Transverse colon (tissue), 4 donors: ENCODE results near the gene ITGA3. TPM values are rescaled to one million over a fixed set of nuclear protein-coding genes. Genes with fewer than 3 reads are reported as not detected.

Experiments
- DNase-seq: peaks from one replicate; pipeline ENCODE4 v3.0.0-alpha.2; 2019
- H3K27ac ChIP-seq, 4 donors: fragments of 200-600 bp; sonication (generic); 2 replicates each; pipeline ENCODE4 v1.5.1; 2016 to 2018; ENCODE audit warnings: inconsistent platforms in 4 of 4
- H3K27me3 ChIP-seq: fragments of 200-600 bp; sonication (generic); 2 replicates; pipeline ENCODE4 v1.5.1; 2017; ENCODE audit warnings: inconsistent platforms
- H3K36me3 ChIP-seq, 4 donors: fragments of 200-600 bp; sonication (generic); 2 replicates each; pipeline ENCODE4 v1.5.1; 2017 to 2019; ENCODE audit warnings: inconsistent platforms in 4 of 4
- H3K4me1 ChIP-seq, 4 donors: fragments of 200-600 bp; sonication (generic); 2 replicates each; pipeline ENCODE4 v1.5.1; 2017 to 2020; ENCODE audit warnings: inconsistent platforms in 4 of 4
- H3K4me3 ChIP-seq, 4 donors: fragments of 200-600 bp; sonication (generic); 1 replicate in 1 of 4; 2 replicates in 3 of 4; pipeline versions ENCODE4 v1.5.1 to v1.6.1; 2017 to 2019; ENCODE audit warnings: inconsistent platforms in 4 of 4
- H3K9me3 ChIP-seq, 2 donors: fragments of 200-600 bp; sonication (generic); 2 replicates each; pipeline ENCODE4 v1.5.1; 2017 to 2019; ENCODE audit warnings: inconsistent platforms in 2 of 2
- CTCF ChIP-seq, 5 experiments: fragments of 200-600 bp in 3 of 5; fragments of 450-650 bp in 2 of 5; sonication (generic) in 3 of 5; IDR thresholded peaks; 1 replicate in 2 of 5; 2 replicates in 3 of 5; pipeline ENCODE4 v1.5.1; 2016 to 2017; ENCODE audit warnings: antibody characterized with exemption in 5 of 5, inconsistent platforms in 3 of 5, mild to moderate bottlenecking in 2 of 5, moderate library complexity in 1 of 5
- EP300 ChIP-seq: sonication (generic); formaldehyde crosslinking; IDR thresholded peaks from one replicate; pipeline ENCODE4 v1.6.1; 2017; ENCODE audit warnings: antibody characterized with exemption, low read depth
- POLR2A ChIP-seq: fragments of 450-650 bp; IDR thresholded peaks from one replicate; pipeline ENCODE4 v1.6.1; 2016; ENCODE audit warnings: antibody characterized with exemption, mild to moderate bottlenecking, moderate library complexity
- POLR2AphosphoS5 ChIP-seq, 3 donors: sonication (generic); formaldehyde crosslinking; IDR thresholded peaks; one replicate each; pipeline ENCODE4 v1.6.1; 2016; ENCODE audit warnings: antibody characterized with exemption in 3 of 3
- WGBS, 2 donors: methylation state at CpG; one replicate each; pipeline ENCODE4 v1.1.5; 2018; ENCODE audit warnings: low coverage in 1 of 2; 5-methylcytosine and 5-hydroxymethylcytosine counted together
- in situ Hi-C, 4 donors: fragments of 200-750 bp; cut with MboI; loops; one replicate each; pipeline versions ENCODE4 v1.15.0 to v1.15.1; 2017; ENCODE audit warnings: low sequenced_read_pairs in 3 of 4, low pct_ligation_motif_present in 1 of 4, low pct_unique_long_range_greater_than_20kb in 1 of 4
- intact Hi-C: fragments of 100-400 bp; cut with DNase I; formaldehyde crosslinking; loops from one replicate; pipeline ENCODE4 v1.15.1; 2023; ENCODE audit warnings: low total_unique reads
- total RNA-seq, 4 donors: library from RNA; depleted of rRNA; stranded (reverse); fragments of >200 nt; gene quantifications; one replicate each; pipeline ENCODE4 v1.1.0, GENCODE V29; 2016

The ITGA3 gene
- total RNA-seq, 4 donors from 2014 or later, result 147 to 294 (median 171) TPM

- 83% methylated on average over 6 of the region's 6 CpGs; no CpG with 5 or more reads in 1 of the 2 donors for WGBS, 2 donors
- Histone ChIP-seq H3K4me1 (peaks cover 0 to 3% (median 0%) of the 10 kb centered on the region in 4 donors), H3K9me3 (no peaks in the 10 kb centered on the region), H3K27me3 (no peaks in the 10 kb centered on the region), H3K27ac (no peak overlapping the region), H3K4me3 (no peak overlapping the region), H3K36me3 (no peaks in the 10 kb centered on the region)
- DNase-seq, result no peak
- in situ Hi-C loops, result loop anchor here in 1 of 4 donors (5.0 kb wide), 1 partner anchor 63 kb away; no protein-coding TSS in a partner anchor
- intact Hi-C loops, result loop anchor here (10.0 kb wide), 1 partner anchor 205 kb away; no protein-coding TSS in a partner anchor
- TF ChIP-seq EP300 (no peak), POLR2A (no peak), POLR2AphosphoS5 (IDR thresholded peaks at IDR 0.05) (no peak), CTCF (IDR thresholded peaks at IDR 0.05) (no peak)
These were observed 34.2 kb downstream of the ITGA3 start for GRCh38 chr17:50090071-50090470.

GRCh38 chr17:50090971-50091917, 35.3 kb downstream of the ITGA3 start:
- DNase-seq, result no peak
- Histone ChIP-seq H3K9me3 (no peaks in the 10 kb centered on the region), H3K36me3 (no peaks in the 10 kb centered on the region), H3K27ac (no peak overlapping the region), H3K4me3 (no peak overlapping the region), H3K27me3 (no peaks in the 10 kb centered on the region), H3K4me1 (peaks cover 0 to 8% (median 7%) of the 10 kb centered on the region in 4 donors)
- in situ Hi-C loops (loop anchor here in 1 of 4 donors (5.0 kb wide), 1 partner anchor 64 kb away; no protein-coding TSS in a partner anchor), intact Hi-C loops (loop anchor here (10.0 kb wide), 1 partner anchor 204 kb away; no protein-coding TSS in a partner anchor)
- 78 to 90% methylated on average over 2 to 15 of the region's 15 CpGs for WGBS, 2 donors
- no peak for TF ChIP-seq POLR2A
- no peak for TF ChIP-seq CTCF (IDR thresholded peaks at IDR 0.05)
- no peak for TF ChIP-seq EP300
- TF ChIP-seq POLR2AphosphoS5 (IDR thresholded peaks at IDR 0.05), result no peak

- in situ Hi-C loops (loop anchor here in 1 of 4 donors (5.0 kb wide), 1 partner anchor 65 kb away; no protein-coding TSS in a partner anchor), intact Hi-C loops (loop anchor here (10.0 kb wide), 1 partner anchor 203 kb away; no protein-coding TSS in a partner anchor)
- no peak overlapping the region for H3K27ac ChIP-seq
These were observed 36.0 kb downstream of the ITGA3 start for GRCh38 chr17:50091918-50092285.

More at GRCh38 chr17:50091918-50092285, 36.0 kb downstream of the ITGA3 start:
- TF ChIP-seq CTCF (IDR thresholded peaks at IDR 0.05) (no peak), POLR2AphosphoS5 (IDR thresholded peaks at IDR 0.05) (no peak), POLR2A (no peak), EP300 (no peak)
- peaks cover 5 to 15% (median 14%) of the 10 kb centered on the region in 4 donors for H3K4me1 ChIP-seq
- no peak for DNase-seq
- H3K27me3 ChIP-seq, result no peaks in the 10 kb centered on the region
- no peak overlapping the region for H3K4me3 ChIP-seq
- no peaks in the 10 kb centered on the region for H3K36me3 ChIP-seq
- no peaks in the 10 kb centered on the region for H3K9me3 ChIP-seq
- WGBS, 2 donors, result 76% methylated on average over 2 of the region's 2 CpGs; no CpG with 5 or more reads in 1 of the 2 donors
